ENCODE measurements around the gene NHS. TPM values are rescaled to one million over a fixed set of nuclear protein-coding genes. Genes with fewer than 3 reads are reported as not detected.

NHS gene
- total RNA-seq, 4 donors from 2014 or later = 2.4 to 5.4 (median 4.0) TPM

DNA sequence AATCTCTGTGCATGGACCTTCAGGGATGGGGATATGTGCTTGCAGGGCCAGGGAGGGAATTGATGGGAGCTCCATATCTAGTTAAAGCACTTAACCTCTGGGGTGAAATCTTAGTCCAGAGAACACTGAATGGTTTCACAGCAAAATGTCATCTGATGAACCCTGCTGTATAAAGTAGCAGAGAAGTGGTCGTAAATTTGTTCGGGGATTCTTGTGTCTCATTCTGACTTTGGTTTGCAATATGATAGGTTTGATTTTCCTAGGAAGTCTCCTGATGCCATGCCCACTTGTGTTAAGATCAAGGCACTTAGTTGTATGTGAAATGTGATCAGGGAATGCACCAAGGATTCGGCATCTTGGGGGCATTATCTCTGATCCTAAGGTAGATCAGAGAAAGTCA lies 96.9 kb downstream of the NHS start:
- DNase-seq (ENCODE audit: low spot score in 2 of 2) = no peak
- intact Hi-C loops (cut with DNase I; ENCODE audit: low total_unique reads) = no loop called here
- 91 to 100% methylated on average over 3 of the region's 3 CpGs for WGBS, 2 donors
- no peak overlapping the region for H3K4me3 ChIP-seq (ENCODE audit: low read depth, poor library complexity, severe bottlenecking)
- TF ChIP-seq, protein P1, sequence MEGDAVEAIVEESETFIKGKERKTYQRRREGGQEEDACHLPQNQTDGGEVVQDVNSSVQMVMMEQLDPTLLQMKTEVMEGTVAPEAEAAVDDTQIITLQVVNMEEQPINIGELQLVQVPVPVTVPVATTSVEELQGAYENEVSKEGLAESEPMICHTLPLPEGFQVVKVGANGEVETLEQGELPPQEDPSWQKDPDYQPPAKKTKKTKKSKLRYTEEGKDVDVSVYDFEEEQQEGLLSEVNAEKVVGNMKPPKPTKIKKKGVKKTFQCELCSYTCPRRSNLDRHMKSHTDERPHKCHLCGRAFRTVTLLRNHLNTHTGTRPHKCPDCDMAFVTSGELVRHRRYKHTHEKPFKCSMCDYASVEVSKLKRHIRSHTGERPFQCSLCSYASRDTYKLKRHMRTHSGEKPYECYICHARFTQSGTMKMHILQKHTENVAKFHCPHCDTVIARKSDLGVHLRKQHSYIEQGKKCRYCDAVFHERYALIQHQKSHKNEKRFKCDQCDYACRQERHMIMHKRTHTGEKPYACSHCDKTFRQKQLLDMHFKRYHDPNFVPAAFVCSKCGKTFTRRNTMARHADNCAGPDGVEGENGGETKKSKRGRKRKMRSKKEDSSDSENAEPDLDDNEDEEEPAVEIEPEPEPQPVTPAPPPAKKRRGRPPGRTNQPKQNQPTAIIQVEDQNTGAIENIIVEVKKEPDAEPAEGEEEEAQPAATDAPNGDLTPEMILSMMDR (IDR thresholded peaks at IDR 0.05) = no peak
- no peak for TF ChIP-seq POLR2A (IDR thresholded peaks at IDR 0.05)

DNA sequence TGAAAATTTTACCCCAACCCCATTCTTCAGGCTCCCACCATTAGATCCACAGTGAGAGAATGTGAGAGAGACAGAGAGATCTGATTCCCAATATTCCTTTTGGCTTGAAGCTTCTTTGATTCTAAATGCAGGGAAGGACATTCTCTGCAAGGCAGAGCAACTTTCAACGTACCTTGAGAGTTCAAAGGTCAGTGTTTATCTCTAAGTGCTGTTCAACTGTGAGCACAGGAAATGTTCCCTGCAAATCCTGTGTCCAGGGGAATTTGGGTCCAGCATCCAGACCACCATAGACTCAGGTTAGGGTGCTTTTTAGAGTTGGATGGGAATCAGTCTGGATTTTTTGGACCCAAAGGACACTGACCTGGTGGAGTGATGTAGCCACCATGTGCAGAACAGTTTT lies 97.4 kb downstream of the NHS start:
- no peak for TF ChIP-seq POLR2A (IDR thresholded peaks at IDR 0.05)
- TF ChIP-seq, protein P1 (IDR thresholded peaks at IDR 0.05) = no peak
- H3K4me3 ChIP-seq (ENCODE audit: low read depth, poor library complexity, severe bottlenecking) = no peak overlapping the region
- 27 to 86% methylated on average over 1 of the region's 1 CpG for WGBS, 2 donors
- DNase-seq (ENCODE audit: low spot score in 2 of 2) = no peak
- intact Hi-C loops (cut with DNase I; ENCODE audit: low total_unique reads) = no loop called here

DNA sequence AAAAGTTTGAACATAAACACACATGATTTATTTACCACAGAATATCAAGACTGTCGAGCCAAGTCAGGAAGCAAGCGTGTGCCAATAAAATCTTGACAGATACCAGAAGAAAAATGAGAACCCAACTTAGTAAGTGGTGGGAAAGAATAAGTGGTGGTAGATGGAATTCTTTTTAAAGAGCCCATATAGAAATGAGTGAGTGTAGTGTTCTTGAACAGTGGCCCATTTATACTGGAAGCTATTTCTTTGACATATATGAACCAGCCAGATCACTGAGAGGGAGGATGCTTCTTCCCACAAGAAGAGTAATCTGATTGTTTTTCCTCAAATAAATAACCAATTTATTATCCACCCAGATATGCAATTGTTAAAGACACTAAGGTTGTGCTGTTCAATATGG lies 98.0 kb downstream of the NHS start:
- intact Hi-C loops (cut with DNase I; ENCODE audit: low total_unique reads) = no loop called here
- WGBS, 2 donors = 49 to 53% methylated on average over 2 of the region's 2 CpGs
- TF ChIP-seq, protein P1 (IDR thresholded peaks at IDR 0.05) = no peak
- no peak for TF ChIP-seq POLR2A (IDR thresholded peaks at IDR 0.05)
- H3K4me3 ChIP-seq (ENCODE audit: low read depth, poor library complexity, severe bottlenecking) = no peak overlapping the region
- DNase-seq (ENCODE audit: low spot score in 2 of 2) = no peak

DNA sequence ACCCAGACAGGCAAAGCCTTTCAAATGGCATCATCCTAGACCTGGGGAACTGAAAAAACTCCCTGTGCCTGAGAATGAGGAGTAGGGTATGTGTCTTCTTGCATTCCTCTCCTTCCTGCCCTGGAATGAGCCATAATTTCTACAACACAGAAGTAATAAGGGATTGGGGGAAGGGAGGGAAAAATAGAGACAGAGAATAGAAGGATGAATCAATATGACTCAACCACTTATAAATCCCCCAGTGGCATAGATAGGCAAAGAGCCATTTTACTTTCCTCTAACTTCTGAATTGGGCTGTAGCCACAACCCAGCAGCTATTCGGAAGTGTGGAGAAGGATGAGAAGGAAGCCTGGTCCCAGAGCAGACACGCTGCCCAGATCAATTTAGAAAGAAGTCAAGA lies 99.9 kb downstream of the NHS start:
- TF ChIP-seq, protein P1 (IDR thresholded peaks at IDR 0.05) = no peak
- TF ChIP-seq POLR2A (IDR thresholded peaks at IDR 0.05) = no peak
- DNase-seq (ENCODE audit: low spot score in 2 of 2) = no peak
- intact Hi-C loops (cut with DNase I; ENCODE audit: low total_unique reads) = no loop called here
- WGBS, 2 donors = 49 to 58% methylated on average over 2 of the region's 2 CpGs
- H3K4me3 ChIP-seq (ENCODE audit: low read depth, poor library complexity, severe bottlenecking) = no peak overlapping the region

DNA sequence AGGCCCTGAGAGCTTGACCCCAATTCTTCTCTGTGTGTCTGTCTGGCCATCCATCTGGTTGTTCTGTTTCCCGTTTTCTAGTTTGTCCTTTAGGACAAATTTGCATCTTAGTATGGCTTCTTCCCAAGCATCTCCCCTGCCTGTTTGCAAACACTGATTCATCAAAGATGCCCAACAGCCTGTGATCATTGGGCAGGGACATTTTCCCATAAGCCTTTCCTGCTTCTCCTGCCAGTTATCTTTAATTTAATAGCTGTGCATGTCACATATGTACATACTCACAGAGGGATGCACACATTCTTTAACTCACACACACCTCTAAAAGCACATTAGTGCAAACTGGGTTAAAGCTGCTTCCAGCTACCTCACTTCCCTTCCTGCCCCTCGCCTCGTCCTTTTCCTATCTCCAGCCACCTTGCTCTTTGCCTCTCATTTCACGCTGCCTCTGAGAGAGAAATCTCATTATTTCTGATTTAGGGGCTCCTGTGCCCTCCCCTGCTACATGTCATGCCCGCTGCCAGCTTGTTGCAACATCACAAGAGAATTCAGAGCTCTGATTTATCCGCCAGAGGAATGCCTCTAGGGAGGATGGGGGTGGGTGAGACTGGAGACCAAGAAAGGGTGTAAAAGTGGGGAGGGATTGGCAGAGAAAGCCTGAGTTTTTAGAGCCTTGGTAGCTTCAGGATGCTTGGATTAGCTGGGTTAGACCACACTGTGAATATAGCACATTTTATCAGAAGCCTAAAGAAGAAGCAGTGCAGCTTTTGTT lies 100.6 kb downstream of the NHS start:
- intact Hi-C loops (cut with DNase I; ENCODE audit: low total_unique reads) = no loop called here
- TF ChIP-seq, protein P1 (IDR thresholded peaks at IDR 0.05) = no peak
- TF ChIP-seq POLR2A (IDR thresholded peaks at IDR 0.05) = no peak
- DNase-seq (ENCODE audit: low spot score in 2 of 2) = no peak
- no peak overlapping the region for H3K4me3 ChIP-seq (ENCODE audit: low read depth, poor library complexity, severe bottlenecking)
- WGBS, 2 donors = 53 to 63% methylated on average over 6 of the region's 6 CpGs

DNA sequence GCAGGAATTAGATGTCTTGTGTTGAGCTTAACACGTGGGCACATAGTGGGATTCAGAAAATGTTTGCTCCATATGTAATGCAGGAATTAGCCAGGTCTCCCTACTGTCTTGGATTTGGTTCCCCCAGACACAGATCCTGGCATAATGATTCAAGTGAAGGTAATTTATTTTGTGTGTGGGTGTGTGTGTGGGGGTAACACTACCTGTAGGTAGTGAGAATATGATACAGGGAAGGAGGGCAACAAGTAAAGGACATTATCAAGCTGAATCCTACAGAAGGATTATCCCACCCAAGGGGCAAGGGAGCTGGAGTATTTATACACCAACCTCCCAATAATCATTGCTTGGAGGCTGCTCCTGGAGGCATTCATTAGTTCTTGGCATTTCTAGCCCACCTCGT lies 101.4 kb downstream of the NHS start:
- TF ChIP-seq, protein P1 (IDR thresholded peaks at IDR 0.05) = no peak
- no peak for TF ChIP-seq POLR2A (IDR thresholded peaks at IDR 0.05)
- 39 to 58% methylated on average over 1 to 2 of the region's 2 CpGs for WGBS, 2 donors
- H3K4me3 ChIP-seq (ENCODE audit: low read depth, poor library complexity, severe bottlenecking) = no peak overlapping the region
- intact Hi-C loops (cut with DNase I; ENCODE audit: low total_unique reads) = no loop called here
- no peak for DNase-seq (ENCODE audit: low spot score in 2 of 2)
